Measurements from ENCODE around the gene SLC25A24.
"Not testable (repeated sequence)": the region's sequence is repeated elsewhere in the genome, so short reads cannot be mapped to it uniquely, and the experiment has no call there.

Gene SLC25A24

DNA sequence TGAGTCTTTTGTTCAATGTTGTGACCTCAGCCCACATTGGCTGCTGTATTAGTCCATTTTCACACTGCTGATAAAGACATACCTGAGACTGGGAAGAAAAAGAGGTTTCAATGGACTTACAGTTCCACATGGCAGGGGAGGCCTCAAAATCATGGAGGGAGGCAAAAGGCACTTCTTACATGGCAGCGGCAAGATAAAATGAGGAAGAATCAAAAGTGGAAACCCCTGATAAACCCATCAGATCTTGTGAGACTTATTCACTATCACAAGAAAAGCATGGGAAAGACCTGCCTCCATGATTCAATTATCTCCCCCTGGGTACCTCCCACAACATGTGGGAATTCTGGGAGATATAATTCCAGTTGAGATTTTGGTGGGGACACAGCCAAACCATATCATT is 68.9 kb downstream of the SLC25A24 start:
- DNase-seq: not testable (repeated sequence)

DNA sequence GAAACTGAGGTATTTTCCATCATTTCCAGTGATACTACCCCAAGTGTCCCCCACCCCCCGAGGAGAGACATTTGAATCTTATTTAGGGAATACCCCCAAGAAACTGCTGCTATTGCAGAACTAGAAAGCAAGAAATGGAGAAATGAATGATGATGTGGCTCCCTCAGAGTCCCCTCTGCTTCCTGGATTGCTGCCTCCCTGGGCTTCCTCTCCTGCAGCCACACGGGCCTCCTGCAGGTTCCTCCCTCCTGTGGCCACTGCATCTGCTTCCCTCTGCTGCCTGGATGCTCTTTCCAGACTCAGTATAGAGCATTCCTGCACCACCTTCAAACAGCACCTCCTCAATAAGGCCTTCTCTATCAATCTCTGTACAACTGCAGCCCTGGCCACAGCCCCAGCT is 69.3 kb downstream of the SLC25A24 start:
- DNase-seq: no peak

DNA sequence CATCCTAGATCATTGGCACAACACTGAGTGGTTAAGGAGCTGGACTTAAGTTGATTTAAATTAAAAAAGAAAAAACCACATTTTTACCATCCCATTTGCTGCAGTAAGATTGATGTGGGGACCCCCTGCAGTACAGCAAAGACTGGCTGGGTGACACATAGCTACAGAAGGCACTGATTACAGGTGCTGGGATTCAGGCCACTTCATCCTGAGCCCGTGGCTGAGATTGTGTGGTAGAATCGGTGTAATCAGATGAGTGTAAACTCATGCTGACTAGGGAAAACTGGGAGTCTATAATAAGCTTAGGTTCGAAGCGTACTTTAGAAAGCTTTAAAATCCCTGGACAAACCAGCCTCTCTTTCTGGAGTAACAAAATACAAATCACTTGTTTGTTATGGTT is 70.1 kb downstream of the SLC25A24 start:
- no peak for DNase-seq

DNA sequence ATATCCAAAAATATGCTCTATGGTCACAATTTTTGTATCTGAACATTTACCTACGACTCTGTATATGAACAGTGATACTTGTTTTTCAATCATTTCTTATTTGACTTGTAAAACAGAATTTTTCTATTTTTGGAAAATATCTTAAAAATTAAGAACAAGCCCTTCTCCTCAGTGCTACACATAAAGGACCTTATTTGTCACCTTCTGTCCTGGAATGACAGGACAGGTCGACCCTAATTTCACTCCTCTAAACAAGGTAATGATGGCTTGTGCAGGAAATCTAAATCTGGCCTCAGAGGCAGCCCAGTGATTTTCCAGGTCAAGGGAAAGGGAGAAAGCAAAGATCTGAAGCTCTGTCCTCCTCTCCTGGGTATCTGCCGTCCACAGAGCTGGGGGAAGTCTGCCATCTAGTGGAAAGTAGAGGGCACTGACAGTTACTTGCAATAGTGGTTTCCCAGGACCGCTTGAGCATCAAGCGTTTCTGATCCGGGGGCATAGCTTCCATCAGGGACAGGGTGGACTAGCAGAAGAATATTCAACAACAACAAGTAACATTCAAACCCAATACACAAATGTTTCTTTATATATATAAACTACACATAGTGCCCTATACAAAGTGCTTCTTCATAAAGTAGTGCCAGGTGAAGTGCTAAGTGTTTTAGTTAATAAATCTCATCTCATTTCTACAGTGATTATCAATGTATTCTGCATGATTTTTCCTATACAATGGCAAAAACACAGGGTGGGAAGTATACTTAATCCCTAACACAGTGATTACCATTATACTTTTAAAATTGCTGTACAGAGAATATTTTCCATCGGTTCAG is 74.6 kb downstream of the SLC25A24 start:
- DNase-seq: peak; percentile 88

DNA sequence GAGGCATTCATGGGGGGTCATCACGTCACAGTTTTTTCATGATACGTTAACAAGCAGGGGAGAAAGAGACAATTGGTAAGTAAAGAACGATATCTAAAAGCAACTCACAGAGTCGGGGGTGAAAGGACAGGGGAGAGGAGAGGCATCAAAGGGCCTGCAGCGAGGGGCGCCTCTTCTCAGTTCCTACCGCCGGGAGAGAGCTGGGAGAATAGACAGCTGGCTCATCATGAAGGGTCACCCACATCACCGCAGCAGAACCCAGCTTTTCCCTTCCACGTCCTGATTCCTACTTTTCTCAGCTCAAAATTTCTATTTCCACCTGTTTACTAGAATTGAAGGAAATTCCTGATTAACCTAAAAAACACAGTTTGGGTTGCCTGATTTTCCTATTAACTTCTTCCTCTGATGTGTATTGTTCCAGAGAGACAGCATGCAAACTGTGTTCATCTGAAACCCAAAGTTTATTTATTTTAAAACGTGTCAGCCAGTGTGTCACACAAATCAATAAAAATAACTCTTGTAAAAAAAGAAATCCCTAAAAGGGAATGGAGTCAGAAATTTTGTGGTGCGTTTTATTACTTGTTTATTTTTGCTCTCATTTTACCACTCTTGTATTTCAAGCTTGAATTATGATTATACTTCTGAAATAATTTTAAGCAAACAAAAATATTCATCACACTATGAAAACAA is 75.4 kb downstream of the SLC25A24 start:
- DNase-seq: no peak

DNA sequence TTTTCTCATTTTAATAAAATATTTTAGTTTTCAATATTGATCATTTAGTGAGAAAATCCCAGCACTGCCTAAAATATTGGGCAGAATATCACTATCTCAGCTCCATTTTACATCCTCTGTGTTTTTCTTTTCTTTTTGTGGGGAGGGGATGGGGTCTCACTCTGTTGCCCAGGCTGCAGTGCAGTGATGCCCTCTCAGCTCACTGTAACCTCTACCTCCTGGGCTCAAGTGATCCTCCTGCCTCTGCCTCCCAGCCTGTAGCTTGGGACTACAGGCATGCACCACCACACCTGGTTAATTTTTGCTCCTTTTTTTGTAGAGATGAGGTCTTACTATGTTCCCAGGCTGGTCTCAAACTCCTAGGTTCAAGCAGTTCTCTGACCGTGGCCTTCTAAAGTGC is 76.1 kb downstream of the SLC25A24 start:
- no peak for DNase-seq

DNA sequence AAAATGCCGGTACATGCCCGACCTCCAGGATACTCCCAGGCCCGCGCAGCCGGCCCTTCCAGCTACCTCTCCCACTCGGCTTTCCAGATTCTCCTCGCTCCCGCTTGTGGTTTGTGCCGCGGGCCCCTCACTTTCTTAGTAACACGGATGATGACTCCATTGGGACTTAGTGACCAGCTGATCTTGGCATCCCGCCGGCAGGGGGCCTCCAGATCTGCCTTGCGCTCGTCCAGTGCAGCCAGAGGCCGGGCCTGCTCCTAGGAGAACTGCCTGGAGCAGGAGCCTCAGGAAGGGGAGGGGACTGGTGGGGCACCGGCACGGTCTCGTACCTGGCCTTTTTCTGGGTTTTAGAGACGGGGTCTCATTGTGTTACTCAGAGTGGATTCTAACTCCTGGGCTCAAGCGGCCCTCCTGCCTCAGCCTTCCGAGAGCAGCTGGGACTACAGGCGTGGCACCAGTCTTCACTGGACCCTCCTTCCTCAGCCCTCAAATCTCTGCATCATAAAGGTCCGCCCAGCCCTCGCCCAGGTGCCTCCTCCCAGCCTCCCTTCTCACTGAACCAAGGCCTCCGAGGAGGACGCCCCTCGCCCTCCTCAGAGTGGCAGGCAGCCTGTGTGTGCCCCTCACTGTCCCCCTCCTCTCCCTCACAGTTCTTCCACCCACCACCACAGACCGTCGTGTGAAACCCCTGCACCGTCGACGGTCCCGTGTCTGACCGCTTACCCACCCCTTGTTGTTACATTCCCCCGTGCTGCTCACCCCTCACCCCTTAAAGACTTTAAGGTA is 78.6 kb downstream of the SLC25A24 start:
- no peak for DNase-seq

DNA sequence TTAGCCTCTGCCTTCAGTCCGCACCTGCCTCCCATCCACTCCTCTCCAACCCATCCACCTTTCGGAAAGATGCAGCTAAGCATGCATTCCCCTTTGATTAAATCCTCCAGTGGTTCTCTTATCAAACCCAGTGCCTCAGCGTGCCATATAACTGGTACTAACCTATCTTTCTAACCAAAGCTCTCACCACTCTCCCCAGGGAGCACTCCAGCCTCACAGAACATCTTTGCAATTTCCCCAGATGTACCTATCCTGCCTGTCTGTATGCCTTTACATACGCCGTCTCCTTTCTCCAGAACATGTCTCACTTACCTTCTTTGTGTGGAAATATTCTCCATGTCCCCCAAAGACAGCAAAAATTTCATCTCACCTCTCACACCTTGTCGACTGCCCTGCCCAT is 80.0 kb downstream of the SLC25A24 start:
- no peak for DNase-seq

DNA sequence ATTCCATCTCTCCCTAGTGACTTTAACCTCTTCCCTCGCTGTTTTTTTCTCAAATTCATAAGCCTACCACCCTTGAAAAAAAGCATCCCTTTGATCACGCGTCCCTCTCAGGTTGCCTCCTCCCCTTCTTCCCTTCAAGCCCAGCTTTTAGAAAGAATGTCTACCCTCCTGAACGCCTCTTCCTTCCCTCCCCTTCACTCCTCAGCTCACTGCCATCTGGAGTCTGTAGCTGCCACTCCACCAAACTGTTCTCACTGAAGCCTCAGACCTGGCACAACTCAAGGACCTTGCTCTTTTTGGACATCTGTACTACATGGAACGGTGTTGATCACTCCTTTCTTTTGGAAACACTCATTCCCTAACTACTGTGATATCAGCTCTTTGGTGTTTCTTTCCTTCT is 80.6 kb downstream of the SLC25A24 start:
- DNase-seq: no peak

DNA sequence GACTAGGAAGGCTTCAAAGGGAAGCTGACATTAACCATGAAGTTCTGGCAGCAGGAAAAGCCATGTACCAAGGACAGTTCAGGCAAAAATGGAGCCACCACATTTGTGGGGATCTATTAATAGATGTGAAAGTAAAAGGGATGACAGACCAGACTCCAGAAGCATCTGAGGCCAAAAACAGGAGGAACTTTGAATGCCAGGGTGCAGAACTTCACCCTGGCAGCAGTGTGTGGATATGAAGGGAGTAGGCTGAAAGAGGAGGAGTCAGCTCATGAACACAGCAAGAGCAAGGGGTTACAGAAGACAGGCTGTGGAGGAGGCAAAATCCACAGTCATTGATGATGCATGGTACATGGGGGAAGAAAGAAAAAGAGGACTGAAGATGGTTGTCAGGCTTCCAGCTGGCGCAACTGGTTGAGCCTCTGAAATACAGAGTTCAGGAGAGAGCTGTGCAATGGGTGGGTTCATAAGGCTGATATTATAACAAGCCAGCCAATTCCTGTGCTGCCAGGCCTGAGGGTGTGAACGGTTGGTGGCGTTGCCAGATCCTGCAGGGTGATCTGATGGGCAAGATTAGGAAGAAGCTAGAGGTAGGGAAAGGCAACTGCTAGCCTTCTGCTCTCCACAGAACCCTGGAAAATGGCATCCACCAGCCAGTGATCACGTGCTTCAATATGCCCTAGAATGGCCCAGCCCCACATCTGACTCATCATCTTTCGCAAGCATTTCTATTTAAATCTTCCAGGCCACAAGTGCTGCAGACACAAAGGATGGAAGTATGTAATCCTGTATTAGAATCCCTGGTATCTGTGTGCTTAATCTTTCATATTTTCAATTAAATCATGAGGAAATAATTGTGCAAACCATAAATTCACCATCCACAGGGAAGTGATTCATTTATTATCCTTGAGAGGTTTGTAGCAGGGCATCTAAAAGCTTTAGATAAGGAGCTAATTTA is 81.9 kb downstream of the SLC25A24 start:
- DNase-seq: no peak

DNA sequence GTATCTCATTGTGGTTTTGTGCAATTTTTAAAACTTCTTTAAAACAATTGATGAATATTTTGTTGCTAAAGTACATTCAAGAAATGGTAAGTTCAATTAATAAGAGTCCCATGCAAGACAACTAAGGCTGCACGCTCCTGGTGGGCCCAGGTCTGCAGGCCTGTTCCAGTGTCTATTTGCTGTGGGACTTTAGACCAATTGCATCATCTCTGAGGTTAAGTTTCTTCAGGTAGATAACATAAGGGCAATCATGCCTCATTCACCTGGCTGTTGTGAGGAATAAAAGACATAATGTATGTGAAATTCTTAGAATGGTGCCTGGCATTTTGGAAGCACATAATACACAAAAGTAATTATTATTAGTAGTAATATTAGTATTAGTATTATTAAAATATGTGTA is 82.9 kb downstream of the SLC25A24 start:
- DNase-seq: no peak

DNA sequence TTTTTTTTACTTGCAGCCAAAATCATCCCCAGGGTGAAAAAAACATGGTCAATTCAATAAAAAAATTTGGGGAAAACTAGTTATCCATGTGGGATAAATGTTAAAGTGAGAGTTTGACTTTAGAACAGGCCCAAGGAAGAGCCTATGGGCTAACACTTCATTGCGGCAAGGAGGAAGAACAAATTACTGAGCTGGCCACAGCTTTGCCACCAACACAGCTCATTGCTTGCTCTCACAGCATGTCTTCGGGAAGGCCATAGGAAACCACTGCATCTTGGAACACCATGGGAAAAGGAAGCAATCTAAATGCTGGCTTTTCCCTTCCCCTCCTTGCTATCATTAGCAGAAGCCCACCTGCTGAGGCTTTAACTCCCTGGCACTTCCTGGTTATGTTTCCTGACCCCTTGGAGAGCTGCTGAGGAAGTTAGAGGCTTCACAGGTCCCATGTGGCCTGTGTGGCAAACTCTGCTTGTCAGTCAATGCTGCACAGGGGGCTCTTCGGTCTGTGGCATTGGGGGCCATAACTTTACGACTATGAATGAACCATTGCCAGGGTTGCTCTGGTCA is 86.0 kb downstream of the SLC25A24 start:
- no peak for DNase-seq

DNA sequence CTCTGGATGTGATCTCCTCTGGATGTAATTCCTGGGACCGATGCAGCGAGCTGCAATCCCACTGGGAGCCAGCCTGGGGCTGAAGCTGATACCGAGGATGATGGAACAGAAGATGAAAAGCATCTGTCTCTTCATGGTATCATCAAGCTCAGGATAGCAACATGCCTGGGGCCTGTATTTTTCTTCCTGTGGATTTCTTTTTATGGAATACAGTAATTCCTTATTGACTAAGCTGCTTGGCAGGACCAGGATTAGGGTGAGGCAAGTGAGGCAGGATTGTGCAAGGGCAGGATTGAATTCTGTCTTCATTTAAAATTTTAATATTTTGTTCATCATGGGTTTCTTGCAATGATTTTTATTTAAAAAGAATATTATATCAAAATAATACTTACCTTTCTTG is 86.6 kb downstream of the SLC25A24 start:
- DNase-seq: no peak

DNA sequence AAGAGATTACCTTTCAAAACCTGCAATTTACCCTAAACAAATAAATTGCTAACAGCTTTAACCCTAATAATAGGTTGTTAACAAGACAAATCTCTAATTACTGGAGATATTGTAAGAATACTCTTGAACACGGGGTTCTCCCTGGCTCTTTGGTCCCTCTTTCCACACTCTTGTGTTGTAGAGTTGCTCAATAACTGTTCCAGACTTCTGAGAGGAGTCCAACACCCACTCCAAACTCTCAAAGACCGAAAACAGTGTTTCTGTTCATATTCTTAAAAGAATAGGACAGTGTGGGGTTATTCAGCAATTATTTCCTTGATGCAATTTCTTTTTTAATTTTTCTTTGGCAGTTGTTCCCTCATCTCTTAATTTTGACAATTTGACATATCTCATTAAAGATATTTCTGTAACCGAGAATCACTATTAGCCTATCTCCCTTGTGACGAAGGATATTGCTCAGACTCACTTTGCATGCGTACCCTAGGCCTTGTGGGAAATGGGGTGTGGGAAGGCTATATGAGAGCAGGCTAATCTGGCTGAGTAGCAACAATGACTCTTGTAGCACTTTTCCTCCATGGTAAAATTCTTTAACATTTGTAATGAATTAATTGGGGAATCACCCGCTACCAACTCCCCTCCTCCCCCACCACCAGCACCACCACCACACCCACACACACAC is 90.7 kb downstream of the SLC25A24 start:
- no peak for DNase-seq

DNA sequence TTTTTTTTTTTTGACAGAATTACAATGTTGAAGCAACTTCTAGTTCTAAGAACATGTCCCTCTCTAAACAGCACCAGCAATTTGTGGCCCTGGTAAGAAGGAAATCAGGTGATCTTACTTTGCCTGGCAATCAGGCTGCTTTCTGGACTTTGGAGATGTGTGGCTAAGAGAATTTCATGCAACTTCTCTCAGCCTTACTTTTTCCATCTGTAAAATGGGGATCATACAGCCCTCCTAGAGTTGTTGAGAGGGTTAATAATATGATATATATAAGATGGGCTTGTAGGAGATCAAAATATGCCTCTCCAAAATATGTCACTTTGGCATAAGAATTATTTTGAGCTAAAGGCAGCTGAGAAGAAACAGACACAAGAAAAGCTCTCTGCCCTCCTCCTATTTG is 92.0 kb downstream of the SLC25A24 start:
- no peak for DNase-seq

DNA sequence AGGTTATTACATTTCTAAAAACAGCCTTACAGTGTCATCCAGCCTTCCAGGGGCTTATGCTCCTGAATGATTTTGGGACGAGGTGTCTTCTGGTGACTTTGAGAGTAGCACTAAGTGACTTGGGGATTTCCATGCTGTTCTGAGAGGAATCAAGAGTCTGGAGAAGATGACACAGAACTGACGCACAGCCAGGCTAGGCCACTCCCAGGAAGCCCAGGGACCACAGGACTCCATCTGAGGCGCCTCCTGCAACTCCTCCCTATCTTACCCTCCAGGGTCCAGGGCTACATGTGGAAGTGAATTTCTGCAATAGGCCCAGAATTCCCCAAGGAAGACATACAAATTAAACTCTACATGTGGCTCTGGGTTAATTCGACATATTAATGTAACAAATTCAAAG is 92.5 kb downstream of the SLC25A24 start:
- no peak for DNase-seq

DNA sequence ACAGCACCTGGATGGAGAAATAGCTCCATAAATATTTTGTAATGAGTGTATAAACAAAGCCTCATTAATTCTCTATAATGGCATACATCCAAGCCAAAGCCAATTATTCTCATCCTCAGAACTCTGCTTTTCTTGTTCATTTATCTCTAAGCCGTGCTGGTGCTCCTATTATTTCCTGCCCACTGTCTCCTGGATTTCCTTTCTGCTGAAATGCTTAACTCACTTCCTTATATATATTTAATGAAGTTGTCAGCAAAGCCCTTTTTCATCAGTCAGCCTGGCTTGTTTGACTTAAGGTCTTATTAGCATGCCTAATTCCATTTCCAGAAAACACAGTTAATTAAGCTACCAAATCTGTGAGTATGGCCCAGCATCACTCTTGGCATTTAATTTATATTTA is 93.4 kb downstream of the SLC25A24 start:
- no peak for DNase-seq

DNA sequence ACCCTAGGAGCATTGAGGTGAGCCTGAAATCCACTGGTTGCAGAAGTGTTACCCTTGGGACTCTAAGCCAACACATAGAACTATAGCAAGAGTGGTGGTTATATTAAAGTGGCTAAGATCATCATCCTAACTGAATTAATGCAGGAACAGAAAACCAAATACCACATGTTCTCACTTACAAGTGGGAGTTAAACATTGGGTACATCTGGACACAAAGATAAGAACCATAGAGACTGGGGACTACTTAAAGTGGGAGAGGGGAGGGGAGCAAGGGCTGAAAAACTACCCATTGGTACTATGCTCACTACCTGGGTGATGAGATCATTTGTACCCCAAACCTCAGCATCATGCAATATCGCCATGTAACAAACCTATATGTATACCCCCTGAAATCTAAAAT is 100.0 kb downstream of the SLC25A24 start:
- no peak for DNase-seq

DNA sequence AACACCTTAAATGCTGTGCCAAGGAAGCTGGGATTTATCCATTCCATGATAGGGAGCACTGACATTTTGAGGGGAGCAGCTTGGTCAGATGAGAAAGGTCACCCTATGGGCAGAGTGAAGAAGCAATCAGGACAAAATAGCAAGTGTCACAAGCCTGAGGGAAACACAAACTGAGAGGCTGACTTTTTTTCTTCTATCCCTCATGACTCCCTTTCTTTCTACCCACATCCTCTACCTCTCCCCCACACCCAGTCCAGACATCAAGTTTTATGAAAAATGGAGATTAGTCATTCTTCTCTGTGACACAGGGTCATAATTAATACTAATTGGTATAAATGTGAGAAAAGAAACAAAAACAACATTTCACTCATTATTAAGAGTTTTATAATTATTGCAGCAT is 103.1 kb downstream of the SLC25A24 start:
- no peak for DNase-seq

DNA sequence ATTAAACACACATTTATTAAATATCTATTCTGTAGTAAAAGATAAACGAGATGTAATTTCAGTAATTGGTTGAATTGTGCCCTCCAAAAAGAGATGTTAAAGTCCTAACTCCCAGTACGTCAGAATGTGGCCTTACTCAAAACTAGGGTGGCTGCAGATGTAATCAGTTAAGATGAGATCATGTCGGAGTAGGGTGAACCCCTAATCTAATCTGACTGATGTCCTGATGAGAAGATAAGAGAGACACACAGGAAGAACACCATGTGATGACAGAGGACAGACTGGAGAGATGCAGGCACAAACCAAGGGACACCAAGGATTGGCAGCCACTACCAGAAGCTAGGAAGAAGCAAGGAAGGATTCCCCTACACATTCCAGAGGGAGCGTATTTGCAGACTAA is 104.1 kb downstream of the SLC25A24 start:
- no peak for DNase-seq

DNA sequence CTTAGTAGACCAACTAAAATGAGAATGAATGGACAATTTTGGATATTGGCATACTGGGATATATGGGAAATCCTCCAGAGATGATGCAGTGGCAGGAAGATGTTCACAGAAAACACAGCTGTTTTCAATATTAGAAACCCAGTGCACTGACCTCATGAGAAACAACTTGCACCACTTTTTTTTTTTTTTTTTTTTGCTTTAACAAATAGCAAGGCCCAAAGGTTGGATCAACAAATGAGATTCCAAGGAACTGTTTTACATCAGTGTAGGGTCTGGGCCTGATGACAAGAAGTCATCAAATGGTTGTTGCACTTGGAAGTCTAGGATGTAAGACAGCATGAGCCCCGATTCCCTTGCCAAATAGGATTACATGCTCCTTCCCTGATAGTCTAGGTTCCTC is 110.7 kb downstream of the SLC25A24 start:
- DNase-seq: no peak

DNA sequence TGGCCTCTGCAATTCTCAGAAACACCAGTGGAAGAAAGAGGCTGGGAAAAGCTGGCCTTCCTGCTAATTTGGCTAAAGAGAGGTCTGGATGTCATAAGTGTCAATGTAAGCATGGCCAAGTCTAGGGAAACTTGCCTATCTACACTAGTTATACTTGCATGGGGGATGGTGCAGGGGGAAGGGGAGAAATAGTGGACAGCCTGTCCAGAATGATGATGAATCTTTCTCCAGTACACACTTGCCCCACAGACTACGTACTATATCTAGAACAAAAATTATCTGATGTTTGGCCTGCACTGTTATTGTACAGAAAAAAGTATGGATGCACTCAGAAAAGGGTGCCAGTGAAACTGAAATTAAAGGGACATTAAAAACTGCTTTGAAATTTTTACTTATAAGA is 114.5 kb downstream of the SLC25A24 start:
- no peak for DNase-seq

Data from NCI-H510A treated with DMSO at 0.1 percent for 48 hours (cell line).